ENCODE measurements around the gene SLC26A5. TPM values are rescaled to one million over a fixed set of nuclear protein-coding genes. Genes with fewer than 3 reads are reported as not detected.

SLC26A5 gene
- total and polyA plus RNA-seq, 2 donors (not counting 3 experiments of a cell fraction or from before 2014, with no cell fraction given) = not detected

GRCh38 chr7:103420857-103421384 is 25.1 kb downstream of the SLC26A5 start:
- POLR2A ChIA-PET = no interaction called here
- H3K4me2 ChIP-seq (ENCODE audit: insufficient read depth, low read length) = no peak overlapping the region
- H3K4me1 ChIP-seq (ENCODE audit: control insufficient read depth, extremely low read depth, insufficient read depth, low read length) = no peaks in the 10 kb centered on the region
- H3K27me3 ChIP-seq (ENCODE audit: control insufficient read depth in 2 of 2, insufficient read depth in 2 of 2, low read length in 2 of 2) = peaks cover 4 to 10% of the 10 kb centered on the region in 2 experiments
- no peak overlapping the region for H3K4me3 ChIP-seq (replicated peaks in 1 of 3; ENCODE audit: insufficient read depth in 1 of 3, low read depth in 1 of 3, low read length in 3 of 3)
- intact Hi-C loops (cut with micrococcal nuclease) (no loop called here), dilution Hi-C loops (cut with MboI; ENCODE audit: extremely low pct_ligation_motif_present, low sequenced_read_pairs) (no loop called here)
- no peak overlapping the region for H3K27ac ChIP-seq (ENCODE audit: insufficient read depth, low read depth, low read length)
- H3K36me3 ChIP-seq (ENCODE audit: control insufficient read depth in 2 of 2, extremely low read depth in 1 of 2, insufficient read depth in 2 of 2, low read length in 2 of 2) = no peaks in the 10 kb centered on the region
- H3K79me2 ChIP-seq (ENCODE audit: control insufficient read depth, insufficient read depth, low read length) = no peaks in the 10 kb centered on the region
- no peak for FAIRE-seq
- DNase-seq (ENCODE audit: low read depth, low spot score) = no peak
- BruUV-seq (replicated peaks) = no TSS peak
- no peak overlapping the region for H2AFZ ChIP-seq (ENCODE audit: low read depth, low read length)
- no peak overlapping the region for H3K9ac ChIP-seq (replicated peaks; ENCODE audit: extremely low read depth, insufficient read depth, low read length)
- CTCF ChIA-PET = no interaction called here
- H3K9me1 ChIP-seq (replicated peaks; ENCODE audit: control insufficient read depth, extremely low read depth, insufficient read depth, low read length) = no peaks in the 10 kb centered on the region
- H4K20me1 ChIP-seq (replicated peaks; ENCODE audit: control insufficient read depth, extremely low read depth, insufficient read depth, low read length) = no peaks in the 10 kb centered on the region
- TF ChIP-seq POLR2A (IDR thresholded peaks at IDR 0.05; ENCODE audit: low read depth, low read length) (no peak), EZH2 (IDR thresholded peaks at IDR 0.05; ENCODE audit: borderline replicate concordance, low read depth, low read length, severe bottlenecking) (no peak), CTCF (IDR thresholded peaks at IDR 0.05; ENCODE audit: extremely low read depth in 1 of 2, insufficient read depth in 1 of 2, low read depth in 1 of 2, low read length in 2 of 2) (no peak), JUN (IDR thresholded peaks at IDR 0.05; ENCODE audit: borderline replicate concordance, insufficient read depth, insufficient read length, low read depth) (no peak), MAX (IDR thresholded peaks at IDR 0.05; ENCODE audit: insufficient read depth, insufficient read length) (no peak), FOS (IDR thresholded peaks at IDR 0.05; ENCODE audit: borderline replicate concordance, insufficient read depth, low read length) (no peak), GATA2 (IDR thresholded peaks at IDR 0.05; ENCODE audit: insufficient read depth, insufficient read length, low read depth, low read length) (no peak), MYC (IDR thresholded peaks at IDR 0.05; ENCODE audit: low read depth, low read length) (no peak), POLR2AphosphoS5 (IDR thresholded peaks at IDR 0.05; ENCODE audit: insufficient read depth, low read depth, low read length) (no peak)
- H3K9me3 ChIP-seq (replicated peaks; ENCODE audit: control insufficient read depth, insufficient read depth, low read length) = no peaks in the 10 kb centered on the region
